T-helper 2 cell treated with Interferon-gamma antibody and Interleukin-4, amounts not matched to agents 100 ng/mL and 5 ng/mL, for 36 hours (primary cell): ENCODE data around the gene C18orf63. TPM values are rescaled to one million over a fixed set of nuclear protein-coding genes. Genes with fewer than 3 reads are reported as not detected.

ENCODE experiments used
- intact Hi-C: fragments of 100-400 bp; cut with micrococcal nuclease; formaldehyde crosslinking; loops from one replicate; pipeline ENCODE4 v1.15.1; 2023
- total RNA-seq: library from RNA; stranded (reverse); gene quantifications from 2 replicates; pipeline ENCODE4 v1.2.3, GENCODE V29; 2022

Gene C18orf63
- total RNA-seq, 1 donor from 2014 or later, result not detected

- intact Hi-C loops, result no loop called here
Measured at GRCh38 chr18:74402806-74403433, 87.3 kb downstream of the C18orf63 start.

- intact Hi-C loops, result loop anchor here (2.0 kb wide), 1 partner anchor 29 kb away; no protein-coding TSS in a partner anchor
Measured at GRCh38 chr18:74407888-74408287, 92.2 kb downstream of the C18orf63 start.

Other genes with a start within 250 kb of the C18orf63 start
- 0.41 and 0.57 TPM in 2 replicates for gene FBXO15, start 168.0 kb upstream of the C18orf63 start, total RNA-seq
- gene TIMM21, start 167.3 kb upstream of the C18orf63 start, total RNA-seq, result 34.8 and 35.2 TPM in 2 replicates
- gene CYB5A, start 23.9 kb upstream of the C18orf63 start, total RNA-seq, result 14.6 and 17.4 TPM in 2 replicates
- not detected in 2 replicates for gene DIPK1C, start 141.5 kb downstream of the C18orf63 start, total RNA-seq
- gene CNDP2, start 180.5 kb downstream of the C18orf63 start, total RNA-seq, result 151 and 152 TPM in 2 replicates
- 0.25 TPM in 1 of 2 replicates, not detected in the other for gene CNDP1, start 218.7 kb downstream of the C18orf63 start, total RNA-seq